ENCODE results near the gene NARF. TPM values are rescaled to one million over a fixed set of nuclear protein-coding genes. Genes with fewer than 3 reads are reported as not detected.
"Not testable (repeated sequence)": the region's sequence is repeated elsewhere in the genome, so short reads cannot be mapped to it uniquely, and the experiment has no call there.

NARF gene
- total RNA-seq, result 10 to 100 TPM; 49.7 to 56.0 (median 55.9) TPM
- long read RNA-seq, donor 1, transcript NARF-201 (11 exons, 3,949 nt), result major isoform, 35 of 63 reads
- long read RNA-seq, donor 1, partial matches to known transcripts, result 3 of 63 reads
- long read RNA-seq, donor 1, other reads (novel, unspliced or antisense), result 16 of 63 reads
- long read RNA-seq, donor 2, transcript NARF-201 (11 exons, 3,949 nt), result major isoform, 38 of 66 reads
- long read RNA-seq, donor 2, partial matches to known transcripts, result 4 of 66 reads
- long read RNA-seq, donor 2, other reads (novel, unspliced or antisense), result 19 of 66 reads

DNA sequence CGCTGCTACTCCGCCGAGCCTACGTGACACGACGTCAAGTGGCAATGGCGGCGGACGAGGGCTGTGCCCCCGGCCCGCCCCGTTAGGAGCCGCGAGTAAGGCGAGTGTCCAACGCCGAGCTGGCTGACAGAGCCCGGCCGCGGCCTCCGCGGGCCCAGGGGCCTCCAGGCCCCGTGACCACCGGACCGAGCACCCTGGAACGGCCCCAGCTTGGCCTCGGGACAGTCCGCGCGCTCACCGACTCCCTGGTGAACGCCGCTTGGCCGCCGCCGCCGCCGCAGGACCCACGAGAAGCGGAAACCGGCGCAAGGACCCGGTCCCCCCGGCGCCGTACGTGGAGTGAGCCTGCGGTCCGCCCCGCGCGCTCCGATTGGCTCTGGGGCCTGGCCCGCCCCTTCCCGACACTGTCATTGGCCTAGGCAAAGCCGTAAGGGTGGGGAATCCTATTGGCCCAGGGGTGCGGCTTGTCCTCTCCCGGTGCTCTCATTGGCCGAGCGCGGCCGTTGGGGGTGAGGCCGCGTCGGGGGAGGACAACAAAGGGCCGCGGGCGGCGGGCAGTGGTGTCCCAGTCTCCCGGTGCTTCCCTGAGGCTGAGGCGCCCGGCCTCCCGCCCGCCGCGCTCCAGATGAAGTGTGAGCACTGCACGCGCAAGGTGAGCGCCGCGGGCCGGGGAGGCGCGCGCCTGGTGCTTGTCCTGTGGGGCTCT lies at the start of gene NARF:
Gene NARF, plus strand, starts transcription at position 563 of the 706 bp plus-strand sequence. Its CDS starts 63 bp downstream, at position 626.
- ATAC-seq, result peak; percentile 97
- H3K4me1 ChIP-seq (ENCODE audit: low read depth), result peaks cover 15% of the 10 kb centered on the region
- intact Hi-C loops (cut with DNase I, micrococcal nuclease), result no loop called here
- no peaks in the 10 kb centered on the region for H3K36me3 ChIP-seq (ENCODE audit: low read depth)
- no peaks in the 10 kb centered on the region for H3K9me3 ChIP-seq
- TF ChIP-seq, protein P1, sequence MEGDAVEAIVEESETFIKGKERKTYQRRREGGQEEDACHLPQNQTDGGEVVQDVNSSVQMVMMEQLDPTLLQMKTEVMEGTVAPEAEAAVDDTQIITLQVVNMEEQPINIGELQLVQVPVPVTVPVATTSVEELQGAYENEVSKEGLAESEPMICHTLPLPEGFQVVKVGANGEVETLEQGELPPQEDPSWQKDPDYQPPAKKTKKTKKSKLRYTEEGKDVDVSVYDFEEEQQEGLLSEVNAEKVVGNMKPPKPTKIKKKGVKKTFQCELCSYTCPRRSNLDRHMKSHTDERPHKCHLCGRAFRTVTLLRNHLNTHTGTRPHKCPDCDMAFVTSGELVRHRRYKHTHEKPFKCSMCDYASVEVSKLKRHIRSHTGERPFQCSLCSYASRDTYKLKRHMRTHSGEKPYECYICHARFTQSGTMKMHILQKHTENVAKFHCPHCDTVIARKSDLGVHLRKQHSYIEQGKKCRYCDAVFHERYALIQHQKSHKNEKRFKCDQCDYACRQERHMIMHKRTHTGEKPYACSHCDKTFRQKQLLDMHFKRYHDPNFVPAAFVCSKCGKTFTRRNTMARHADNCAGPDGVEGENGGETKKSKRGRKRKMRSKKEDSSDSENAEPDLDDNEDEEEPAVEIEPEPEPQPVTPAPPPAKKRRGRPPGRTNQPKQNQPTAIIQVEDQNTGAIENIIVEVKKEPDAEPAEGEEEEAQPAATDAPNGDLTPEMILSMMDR (IDR thresholded peaks at IDR 0.05), result no peak
- peak within 1 kb of the TSS; percentile 88 for H3K4me3 ChIP-seq
- DNase-seq, result peak; percentile 97 to 99 (median 97)

DNA sequence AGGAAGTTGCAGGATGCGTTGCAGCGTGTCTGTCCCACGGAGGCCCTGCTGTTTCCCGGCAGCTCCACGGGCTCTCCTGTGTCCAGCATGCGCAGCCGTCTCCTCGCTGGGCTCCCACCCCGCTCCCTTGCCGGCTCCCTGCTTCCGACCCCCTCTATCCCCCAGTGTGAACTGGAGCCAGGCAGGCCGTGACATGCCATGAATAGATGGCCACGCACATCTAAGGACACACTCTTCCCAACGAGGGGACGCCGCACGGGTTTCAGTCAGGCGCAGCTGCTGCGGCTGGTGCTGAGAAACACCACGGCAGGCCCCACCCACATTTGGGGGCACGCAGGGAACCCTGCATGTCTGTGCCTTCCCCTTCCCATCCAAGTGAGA lies 49.6 kb upstream of the NARF start:
- no peak overlapping the region for H3K4me3 ChIP-seq
- intact Hi-C loops (cut with DNase I, micrococcal nuclease), result no loop called here
- no peaks in the 10 kb centered on the region for H3K4me1 ChIP-seq (ENCODE audit: low read depth)
- no peak for ATAC-seq
- DNase-seq, result no peak
- H3K36me3 ChIP-seq (ENCODE audit: low read depth), result no peaks in the 10 kb centered on the region
- H3K9me3 ChIP-seq, result no peaks in the 10 kb centered on the region
- TF ChIP-seq, protein P1 (IDR thresholded peaks at IDR 0.05), result no peak

DNA sequence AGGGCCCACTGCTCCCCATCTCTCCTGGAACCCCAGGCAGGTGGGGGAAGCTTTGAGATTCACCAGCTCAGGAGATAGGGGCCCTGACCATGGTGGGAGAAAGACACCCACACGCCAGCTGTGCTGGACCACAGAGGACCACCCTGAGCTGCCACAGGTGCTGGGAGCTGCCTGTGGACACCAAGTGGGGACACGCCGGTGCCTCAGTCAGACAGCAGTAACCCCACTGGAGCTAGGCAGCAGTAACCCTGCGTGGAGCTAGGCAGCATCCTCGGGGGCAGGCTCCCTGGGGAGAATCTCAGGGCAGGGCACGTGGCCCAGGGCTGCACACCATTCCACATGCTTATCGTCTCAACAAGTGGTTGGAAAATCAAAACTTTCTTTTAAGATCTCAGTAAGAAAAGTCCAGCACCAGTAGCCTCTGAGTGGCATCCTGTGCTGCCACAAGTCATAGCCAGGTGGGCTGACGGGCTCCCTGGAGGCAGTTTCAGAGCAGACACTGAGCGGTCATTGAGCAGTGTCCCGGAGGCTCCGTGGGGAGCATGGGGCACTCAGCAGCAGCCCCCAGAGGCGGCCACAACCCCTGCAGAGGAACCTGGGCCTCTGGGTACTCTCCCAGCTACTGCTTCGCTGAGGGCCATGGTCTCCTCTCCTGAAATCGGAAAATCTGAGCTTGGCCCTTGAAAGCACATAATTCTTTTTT lies 48.4 kb upstream of the NARF start:
- ATAC-seq, result no peak
- DNase-seq, result no peak
- H3K4me3 ChIP-seq, result no peak overlapping the region
- TF ChIP-seq, protein P1 (IDR thresholded peaks at IDR 0.05), result no peak
- H3K9me3 ChIP-seq, result no peaks in the 10 kb centered on the region
- H3K4me1 ChIP-seq (ENCODE audit: low read depth), result no peaks in the 10 kb centered on the region
- no peaks in the 10 kb centered on the region for H3K36me3 ChIP-seq (ENCODE audit: low read depth)
- intact Hi-C loops (cut with DNase I, micrococcal nuclease), result loop anchor here in 1 of 2 donors (10.0 kb wide), 1 partner anchor 55 kb away; the partner anchor contains the start of gene TEX19

DNA sequence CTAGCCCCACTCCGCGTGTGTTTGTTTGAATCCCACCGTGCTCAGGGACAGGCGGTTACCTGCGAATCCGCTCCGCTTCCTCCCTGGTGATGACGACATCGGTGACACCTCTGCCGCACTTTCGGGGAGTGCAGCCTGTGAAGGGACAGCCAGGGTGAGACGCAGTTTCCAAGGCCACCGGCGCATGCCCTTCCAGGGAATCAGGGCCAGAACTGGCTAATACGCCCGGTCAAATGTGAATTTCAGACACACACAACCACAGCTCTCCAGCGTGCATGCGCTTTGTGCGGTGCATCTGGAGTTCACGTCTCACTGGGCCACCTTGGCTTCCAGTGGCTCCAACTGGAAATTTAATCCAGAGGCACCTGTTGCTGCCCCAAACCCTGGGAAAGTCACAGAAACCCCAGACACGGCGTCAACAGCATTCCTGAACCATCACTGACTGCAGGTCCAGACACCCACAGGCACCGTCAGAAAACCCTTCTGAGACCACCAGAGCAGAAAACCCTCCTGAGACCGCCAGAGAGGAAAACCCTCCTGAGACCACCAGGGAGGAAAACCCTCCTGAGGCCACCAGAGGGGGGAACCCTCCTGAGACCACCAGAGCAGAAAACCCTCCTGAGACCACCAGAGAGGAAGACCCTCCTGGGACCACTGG lies 47.0 kb upstream of the NARF start:
- TF ChIP-seq, protein P1 (IDR thresholded peaks at IDR 0.05), result no peak
- Histone ChIP-seq H3K9me3 (no peaks in the 10 kb centered on the region), H3K36me3 (ENCODE audit: low read depth) (no peaks in the 10 kb centered on the region), H3K4me1 (ENCODE audit: low read depth) (no peaks in the 10 kb centered on the region), H3K4me3 (no peak overlapping the region)
- no peak for DNase-seq
- no peak for ATAC-seq
- intact Hi-C loops (cut with DNase I, micrococcal nuclease), result loop anchor here in 1 of 2 donors (10.0 kb wide), 1 partner anchor 57 kb away; the partner anchor contains the start of gene TEX19

DNA sequence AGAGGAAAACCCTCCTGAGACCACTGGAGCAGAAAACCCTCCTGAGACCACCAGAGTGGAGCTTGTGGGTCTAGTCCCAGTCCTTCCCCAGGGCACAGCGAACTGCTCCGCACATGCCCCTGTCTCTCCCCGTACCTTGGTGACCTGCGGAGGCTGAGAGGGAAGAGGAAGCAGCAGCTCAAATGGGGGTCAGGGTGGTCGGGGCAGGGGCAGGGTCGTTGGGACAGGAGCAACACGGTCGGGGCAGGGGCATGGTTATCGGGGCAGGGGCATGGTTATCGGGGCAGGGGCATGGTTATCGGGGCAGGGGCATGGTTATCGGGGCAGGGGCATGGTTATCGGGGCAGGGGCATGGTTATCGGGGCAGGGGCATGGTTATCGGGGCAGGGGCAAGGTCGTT lies 46.5 kb upstream of the NARF start:
- H3K9me3 ChIP-seq; H3K36me3 ChIP-seq (ENCODE audit: low read depth): not testable (repeated sequence)
- intact Hi-C loops (cut with DNase I, micrococcal nuclease), result loop anchor here in 1 of 2 donors (10.0 kb wide), 1 partner anchor 57 kb away; the partner anchor contains the start of gene TEX19

More for the DNA sequence above, 46.5 kb upstream of the NARF start:
- not testable (repeated sequence) for H3K4me1 ChIP-seq (ENCODE audit: low read depth); DNase-seq; H3K4me3 ChIP-seq; ATAC-seq

Data from mucosa of descending colon (tissue), 3 donors.